Measurements from ENCODE around the gene FAM240A.

DNA sequence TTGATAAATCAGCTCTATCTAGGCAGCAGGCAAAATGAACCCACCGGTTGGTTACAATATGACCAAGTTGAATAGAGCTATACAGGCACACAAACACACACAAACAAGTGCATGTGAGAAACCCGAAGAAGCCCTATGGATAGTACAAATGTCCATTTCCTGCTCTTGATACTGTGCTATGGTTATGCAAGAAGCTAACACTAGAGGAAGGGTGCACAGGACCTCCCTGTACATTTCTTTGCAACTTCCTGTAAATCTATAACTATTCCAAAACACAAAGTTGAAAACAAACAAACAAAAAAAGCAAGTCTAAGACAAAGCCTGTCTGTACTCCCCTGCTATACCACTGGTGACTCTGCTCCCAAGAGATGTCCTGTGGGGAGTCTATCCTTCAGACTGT is 8.2 kb upstream of the FAM240A start:
- TF ChIP-seq, protein P1, sequence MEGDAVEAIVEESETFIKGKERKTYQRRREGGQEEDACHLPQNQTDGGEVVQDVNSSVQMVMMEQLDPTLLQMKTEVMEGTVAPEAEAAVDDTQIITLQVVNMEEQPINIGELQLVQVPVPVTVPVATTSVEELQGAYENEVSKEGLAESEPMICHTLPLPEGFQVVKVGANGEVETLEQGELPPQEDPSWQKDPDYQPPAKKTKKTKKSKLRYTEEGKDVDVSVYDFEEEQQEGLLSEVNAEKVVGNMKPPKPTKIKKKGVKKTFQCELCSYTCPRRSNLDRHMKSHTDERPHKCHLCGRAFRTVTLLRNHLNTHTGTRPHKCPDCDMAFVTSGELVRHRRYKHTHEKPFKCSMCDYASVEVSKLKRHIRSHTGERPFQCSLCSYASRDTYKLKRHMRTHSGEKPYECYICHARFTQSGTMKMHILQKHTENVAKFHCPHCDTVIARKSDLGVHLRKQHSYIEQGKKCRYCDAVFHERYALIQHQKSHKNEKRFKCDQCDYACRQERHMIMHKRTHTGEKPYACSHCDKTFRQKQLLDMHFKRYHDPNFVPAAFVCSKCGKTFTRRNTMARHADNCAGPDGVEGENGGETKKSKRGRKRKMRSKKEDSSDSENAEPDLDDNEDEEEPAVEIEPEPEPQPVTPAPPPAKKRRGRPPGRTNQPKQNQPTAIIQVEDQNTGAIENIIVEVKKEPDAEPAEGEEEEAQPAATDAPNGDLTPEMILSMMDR (IDR thresholded peaks at IDR 0.05): no peak
- TF ChIP-seq POLR2A (IDR thresholded peaks at IDR 0.05): no peak
